Middle frontal gyrus (tissue), 1 donor: ENCODE data around the gene NOD2.

ENCODE experiments used
- DNase-seq: peaks from one replicate; pipeline ENCODE4 v3.0.0-alpha.2; 2015; ENCODE audit warnings: low spot score; ENCODE audit errors: extremely low spot score

The NOD2 gene

DNA sequence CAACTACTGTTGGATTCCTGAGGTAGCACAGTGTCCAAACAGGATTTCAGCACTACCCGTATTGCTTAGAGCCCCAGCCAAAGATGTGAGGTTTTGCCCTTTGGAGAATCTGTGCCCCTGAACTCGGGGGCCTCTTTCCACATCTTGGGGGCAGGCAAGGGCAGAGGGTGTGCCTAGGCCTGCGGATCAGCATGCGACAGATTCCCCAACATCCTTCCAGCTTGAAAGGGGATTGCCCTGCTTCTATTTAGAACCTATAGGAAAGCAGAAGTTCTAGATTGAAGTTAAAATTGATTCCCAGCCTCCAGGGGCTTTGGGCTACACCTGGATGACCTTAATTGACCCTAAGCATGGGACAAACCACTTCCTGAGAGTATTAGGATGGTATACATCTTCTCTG, 19.6 kb downstream of the NOD2 start:
- no peak for DNase-seq

DNA sequence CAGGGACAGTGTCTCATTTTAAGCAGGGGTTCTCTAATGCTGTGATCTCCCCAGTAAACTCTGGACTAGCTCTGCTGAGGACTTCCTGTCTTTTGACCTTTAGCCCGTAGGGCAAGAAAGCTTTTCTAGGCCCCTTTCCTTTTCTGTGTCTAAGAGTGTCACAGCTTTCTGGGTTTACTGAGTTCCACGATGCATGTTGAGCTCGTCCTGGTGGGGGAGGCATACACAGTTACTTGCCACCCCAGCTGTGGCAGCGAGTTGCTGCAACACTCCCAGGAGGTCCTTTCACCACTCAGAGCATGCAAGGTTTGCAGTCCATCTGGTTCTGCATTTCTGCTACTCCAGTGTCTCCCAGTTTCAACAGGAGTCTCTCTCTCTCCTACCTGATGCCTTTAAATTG, 23.7 kb downstream of the NOD2 start:
- DNase-seq: no peak

DNA sequence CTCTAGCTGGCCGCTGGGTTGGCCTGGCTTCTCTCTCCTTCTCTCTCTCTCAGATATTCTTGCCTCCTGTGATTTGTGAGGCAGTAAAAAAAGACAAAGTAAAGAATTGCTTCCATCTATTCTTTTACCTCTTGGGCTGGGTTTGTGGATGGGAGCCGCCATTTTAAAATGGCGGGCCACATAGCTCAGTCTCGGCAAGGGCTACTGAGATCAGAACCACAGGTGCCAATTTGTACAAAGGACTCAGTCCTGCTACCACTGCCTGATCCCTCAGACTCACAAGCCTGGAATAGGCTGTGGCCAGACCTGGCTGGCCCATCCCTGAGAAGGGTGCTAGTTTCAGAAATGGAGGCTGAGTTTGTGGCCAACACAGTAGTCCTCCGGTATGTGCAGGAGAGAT, 24.1 kb downstream of the NOD2 start:
- DNase-seq: no peak

DNA sequence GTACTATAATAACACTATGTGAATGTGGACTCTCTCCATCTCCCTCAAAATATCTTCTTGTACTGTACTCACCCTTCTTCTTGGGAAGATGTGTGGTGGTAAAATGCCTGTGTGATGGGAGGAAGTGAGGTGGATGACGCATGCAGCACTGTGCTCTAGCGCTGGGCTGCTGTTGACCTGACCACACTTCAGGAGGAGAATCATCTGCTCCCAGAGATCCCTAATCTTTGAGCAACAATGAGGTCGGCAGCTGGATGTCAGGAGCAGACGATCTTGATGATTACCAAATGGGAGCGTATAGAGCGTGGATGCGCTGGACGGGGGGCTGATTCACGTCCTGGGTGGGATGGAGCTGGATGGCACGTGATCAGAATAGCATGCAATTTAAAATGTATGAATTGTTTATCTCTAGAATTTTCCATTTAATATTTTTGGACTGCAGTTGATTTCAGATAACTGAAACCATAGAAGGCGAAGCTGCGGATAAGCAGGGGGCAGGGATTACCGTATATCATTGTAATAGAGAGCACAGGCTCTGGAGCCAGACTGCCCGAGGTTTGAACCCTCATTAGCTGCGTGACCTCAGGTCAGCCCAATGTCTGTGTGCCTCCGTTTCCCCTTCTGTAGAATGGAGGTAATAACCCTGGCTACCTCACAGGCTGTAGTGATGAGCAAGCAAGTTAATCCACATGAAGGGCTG, 24.8 kb downstream of the NOD2 start:
- no peak for DNase-seq

DNA sequence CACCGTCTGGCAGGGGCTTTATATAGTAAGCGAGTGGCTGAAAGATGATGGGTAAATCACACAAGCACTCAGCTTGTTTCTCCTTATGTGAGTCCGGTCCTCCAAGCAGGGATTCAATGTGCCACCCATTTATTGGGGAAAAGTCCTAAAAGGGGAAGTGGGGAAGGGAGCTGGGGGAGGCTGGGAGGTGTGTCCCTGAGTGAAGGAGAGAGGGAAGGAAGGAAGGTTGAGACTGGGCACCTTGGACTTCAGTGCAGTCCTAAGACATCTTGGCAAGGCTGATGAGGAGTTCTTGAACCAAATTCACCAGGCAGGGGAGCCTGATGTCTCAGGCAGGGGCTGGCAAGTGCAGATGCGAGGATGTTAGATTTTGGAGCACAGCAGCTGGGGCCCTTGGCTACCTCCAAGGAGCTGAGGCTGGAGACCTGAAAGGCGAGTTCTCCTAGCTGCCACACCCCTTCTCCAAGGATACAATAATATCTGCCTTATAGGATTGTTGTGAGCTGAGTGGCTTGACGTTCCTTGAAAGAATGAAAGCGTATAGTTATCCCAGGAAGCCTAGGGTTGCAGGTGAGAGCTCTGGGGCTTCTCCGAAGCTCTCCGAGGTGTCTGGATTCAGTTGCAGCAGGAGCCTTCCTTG, 25.5 kb downstream of the NOD2 start:
- no peak for DNase-seq

DNA sequence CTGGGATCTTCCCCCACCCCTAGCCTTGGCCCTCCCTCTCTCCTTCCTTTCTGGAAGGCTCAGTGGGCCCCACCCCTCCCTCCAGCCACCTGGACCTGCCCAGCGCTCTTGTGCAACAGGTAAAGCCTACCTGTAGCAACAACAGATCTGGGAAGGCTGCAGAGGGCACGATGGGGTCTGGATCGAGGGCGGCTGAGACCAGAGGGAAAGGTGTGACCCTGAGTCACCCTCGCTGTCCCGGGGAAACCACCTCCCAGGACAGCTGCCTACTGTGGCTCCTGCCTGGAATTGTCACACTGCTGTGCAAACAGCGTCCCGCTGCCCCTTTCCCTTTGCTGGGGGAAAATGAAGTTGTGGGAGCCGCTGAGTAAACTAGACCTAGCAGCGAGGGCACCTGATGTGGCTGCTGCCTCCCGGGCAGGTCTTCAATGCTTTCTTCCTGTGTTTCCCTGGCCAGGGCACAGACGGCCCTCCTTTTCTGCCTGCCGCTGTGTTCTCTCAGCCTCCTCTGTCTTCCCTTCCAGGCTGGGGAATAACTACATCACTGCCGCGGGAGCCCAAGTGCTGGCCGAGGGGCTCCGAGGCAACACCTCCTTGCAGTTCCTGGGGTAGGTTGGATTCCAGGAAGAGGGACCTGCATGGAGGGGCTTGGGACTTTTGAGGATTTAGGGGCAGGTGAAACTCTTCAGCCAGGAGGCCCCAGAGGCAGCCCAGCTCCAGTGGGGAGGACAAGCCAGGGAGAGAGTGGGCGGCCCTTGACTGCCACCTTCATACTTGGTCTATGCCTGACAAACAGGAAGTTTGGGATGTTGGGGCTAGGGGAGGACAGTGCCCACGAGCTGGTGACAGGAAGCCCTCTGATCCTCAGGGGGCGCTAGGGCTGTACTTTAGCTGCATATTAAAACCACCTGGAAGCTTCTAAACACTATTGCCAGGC, 26.3 kb downstream of the NOD2 start:
- DNase-seq: no peak

DNA sequence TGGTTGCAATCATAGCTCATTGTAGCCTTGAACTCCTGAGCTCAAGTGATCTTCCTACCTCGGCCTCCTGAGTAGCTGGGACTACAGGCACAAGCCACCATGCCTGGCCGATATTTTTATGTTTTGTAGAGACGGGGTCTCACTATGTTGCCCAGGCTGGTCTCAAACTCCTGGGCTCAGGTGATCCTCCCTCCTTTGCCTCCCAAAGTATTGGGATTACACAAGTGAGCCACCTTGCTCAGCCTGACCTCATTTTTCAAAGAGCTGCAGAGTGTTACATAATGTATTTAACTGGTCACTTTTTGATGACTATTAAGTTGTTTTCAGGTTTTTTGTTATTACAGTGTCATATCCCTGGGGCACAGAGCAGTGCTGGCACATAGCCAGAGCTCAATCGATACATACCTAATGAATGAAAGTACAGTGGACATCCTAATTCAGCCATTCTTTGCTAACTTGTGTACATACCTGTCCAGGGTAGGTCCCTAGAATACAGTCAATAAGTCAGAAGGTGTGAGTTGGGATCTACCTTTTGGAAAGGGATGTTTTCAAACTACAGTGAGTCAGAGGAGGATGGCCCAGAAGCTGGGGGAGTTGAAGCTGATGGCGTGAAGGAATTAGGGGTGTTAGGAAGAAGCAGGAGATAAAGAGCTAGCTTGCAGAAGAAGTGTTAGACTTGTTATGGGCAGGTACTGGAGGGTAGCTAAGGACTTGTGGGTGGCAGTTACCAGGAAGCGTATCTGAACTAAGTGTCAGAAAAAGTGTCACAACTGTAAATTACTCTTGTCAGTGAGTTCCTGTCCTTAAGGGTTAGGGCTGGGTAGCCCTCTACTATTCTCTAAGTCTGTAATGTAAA, 28.4 kb downstream of the NOD2 start:
- no peak for DNase-seq

DNA sequence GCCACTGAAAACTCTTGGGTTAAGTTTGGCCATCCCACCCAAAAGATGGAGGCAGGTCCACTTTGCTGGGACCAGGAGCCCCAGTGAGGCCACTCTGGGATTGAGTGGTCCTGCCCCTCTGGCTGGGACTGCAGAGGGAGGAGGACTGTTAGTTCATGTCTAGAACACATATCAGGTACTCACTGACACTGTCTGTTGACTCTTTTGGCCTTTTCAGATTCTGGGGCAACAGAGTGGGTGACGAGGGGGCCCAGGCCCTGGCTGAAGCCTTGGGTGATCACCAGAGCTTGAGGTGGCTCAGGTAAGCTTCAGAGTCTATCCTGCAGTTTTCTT, 29.0 kb downstream of the NOD2 start:
- no peak for DNase-seq

DNA sequence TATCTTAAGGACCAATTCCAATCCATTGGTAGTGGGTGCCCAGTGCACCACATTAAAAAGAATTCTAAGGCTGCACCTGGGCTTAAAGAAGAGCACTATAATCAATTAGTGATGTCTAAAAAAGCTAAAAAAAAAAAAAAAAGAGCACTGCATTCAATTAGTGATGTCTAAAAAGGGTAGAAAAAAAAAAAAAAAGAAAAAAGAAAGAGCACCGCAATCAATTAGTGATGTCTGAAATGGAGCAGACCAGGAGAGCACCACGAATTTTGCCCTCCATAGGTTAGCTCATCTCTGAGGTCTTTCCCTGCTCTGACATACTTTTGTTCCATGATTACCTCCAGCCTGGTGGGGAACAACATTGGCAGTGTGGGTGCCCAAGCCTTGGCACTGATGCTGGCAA, 29.6 kb downstream of the NOD2 start:
- no peak for DNase-seq

DNA sequence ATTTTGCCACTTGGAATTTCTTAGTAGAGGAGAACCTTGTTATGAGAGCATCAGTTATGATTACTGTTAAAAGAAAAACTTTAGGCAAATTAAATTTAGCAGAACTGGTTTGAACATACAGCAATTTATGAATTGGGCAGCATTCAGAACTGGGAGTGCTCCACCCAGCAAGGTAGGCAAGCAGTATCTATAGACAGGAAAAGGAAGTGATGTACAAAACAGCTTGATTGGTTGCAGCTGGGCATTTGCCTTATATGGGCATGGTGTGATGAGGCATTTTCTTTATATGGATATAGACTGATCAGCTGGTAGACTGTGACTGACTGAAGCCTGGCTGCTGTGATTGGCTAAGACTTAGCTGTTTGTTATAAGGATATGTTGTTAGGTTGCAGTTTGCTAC, 30.9 kb downstream of the NOD2 start:
- DNase-seq: no peak

DNA sequence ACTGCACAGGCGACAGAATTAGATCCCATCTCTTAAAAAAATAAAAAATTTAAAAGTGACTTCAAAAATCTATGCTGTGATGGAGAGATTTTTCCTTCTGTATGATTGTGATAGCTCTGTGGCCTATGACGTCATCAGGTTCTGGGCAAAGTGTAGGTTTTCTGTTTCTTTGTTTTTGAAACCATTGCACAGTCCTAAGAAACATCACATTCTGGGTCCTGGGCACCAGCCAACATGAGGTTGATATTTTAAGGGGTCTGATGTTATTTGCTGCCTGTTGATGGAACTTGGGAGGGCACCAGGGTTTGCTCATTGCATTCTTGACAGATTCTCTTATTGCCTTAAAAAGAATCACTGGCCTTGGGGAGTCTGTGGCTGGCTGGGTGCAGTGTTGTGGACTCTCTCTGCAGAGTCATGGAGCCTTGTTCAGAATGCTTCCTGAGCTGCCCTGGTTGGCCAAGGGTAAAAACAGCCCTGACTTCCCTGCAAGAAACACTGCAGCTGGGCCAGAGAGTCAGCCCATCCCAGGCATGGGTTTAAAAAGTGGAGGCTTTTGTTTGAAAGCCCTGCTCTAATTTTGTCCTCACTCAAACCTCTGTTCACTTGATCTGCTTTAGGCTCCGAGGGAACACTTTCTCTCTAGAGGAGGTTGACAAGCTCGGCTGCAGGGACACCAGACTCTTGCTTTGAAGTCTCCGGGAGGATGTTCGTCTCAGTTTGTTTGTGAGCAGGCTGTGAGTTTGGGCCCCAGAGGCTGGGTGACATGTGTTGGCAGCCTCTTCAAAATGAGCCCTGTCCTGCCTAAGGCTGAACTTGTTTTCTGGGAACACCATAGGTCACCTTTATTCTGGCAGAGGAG, 38.0 kb downstream of the NOD2 start:
- DNase-seq: no peak

DNA sequence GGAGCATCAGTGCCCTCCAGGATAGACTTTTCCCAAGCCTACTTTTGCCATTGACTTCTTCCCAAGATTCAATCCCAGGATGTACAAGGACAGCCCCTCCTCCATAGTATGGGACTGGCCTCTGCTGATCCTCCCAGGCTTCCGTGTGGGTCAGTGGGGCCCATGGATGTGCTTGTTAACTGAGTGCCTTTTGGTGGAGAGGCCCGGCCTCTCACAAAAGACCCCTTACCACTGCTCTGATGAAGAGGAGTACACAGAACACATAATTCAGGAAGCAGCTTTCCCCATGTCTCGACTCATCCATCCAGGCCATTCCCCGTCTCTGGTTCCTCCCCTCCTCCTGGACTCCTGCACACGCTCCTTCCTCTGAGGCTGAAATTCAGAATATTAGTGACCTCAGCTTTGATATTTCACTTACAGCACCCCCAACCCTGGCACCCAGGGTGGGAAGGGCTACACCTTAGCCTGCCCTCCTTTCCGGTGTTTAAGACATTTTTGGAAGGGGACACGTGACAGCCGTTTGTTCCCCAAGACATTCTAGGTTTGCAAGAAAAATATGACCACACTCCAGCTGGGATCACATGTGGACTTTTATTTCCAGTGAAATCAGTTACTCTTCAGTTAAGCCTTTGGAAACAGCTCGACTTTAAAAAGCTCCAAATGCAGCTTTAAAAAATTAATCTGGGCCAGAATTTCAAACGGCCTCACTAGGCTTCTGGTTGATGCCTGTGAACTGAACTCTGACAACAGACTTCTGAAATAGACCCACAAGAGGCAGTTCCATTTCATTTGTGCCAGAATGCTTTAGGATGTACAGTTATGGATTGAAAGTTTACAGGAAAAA, 38.8 kb downstream of the NOD2 start:
- no peak for DNase-seq

DNA sequence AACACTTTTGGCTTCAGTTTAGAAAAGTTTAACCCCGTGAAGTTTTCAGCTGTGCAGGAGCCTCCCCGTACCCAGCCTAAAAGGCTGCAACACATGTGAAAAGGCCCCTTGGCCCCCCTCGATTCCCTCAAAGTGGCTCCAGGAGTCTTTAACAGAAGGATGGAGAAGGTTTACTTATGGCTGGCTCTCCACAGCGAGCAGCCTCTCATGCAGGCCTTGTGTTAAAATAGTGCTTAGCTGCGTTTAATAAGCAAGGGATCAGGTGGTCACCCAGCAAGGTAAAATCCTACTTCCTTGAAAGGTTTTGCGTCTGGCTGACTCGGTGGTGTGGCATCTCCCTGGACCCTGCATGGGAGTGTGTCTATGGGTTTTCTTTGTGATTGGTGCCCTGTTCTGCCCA, 40.1 kb downstream of the NOD2 start:
- DNase-seq: no peak

DNA sequence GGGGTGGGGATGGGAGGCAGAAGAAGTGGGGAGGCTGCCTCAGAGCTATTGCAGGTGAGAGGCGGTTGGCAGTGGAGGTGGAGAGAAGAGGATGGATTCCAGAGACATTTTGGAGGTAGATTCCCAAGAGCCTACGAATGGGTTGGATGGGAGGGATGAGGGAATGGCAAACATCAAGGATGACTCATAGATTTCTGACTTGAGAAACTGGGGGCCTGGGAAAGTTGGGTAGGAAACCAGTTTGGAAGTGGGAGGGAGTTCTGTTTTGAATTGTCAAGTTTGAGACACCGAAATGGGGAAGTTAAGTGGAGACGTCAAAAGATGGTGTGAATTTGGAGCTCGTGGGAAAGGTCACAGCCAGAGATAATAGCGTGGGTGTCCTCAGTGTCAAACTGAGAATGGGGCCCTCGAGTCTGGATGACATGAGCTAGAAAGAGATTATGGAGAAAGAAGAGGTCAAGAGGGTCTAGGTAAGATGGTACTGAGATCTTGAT, 42.3 kb downstream of the NOD2 start:
- DNase-seq: no peak

DNA sequence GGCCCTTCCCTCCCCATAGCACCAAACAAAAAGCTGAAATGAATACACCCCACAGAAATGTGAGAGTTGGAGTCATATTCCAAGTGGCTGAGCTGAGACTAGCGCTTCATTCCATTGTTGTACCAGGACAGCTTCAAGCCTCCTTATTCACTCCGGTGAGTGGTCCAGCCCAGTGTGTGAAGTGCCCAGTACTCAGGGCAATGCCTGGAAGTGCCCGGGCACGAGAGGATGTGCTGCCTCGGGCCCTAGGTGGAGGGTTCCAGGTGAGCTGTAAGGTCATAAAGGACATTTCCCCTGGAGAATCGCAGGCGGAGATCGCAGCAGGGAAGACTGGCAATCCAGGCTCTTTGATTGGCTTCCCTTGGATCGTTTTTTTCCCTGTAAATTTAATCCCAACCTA, 43.0 kb downstream of the NOD2 start:
- DNase-seq: no peak

DNA sequence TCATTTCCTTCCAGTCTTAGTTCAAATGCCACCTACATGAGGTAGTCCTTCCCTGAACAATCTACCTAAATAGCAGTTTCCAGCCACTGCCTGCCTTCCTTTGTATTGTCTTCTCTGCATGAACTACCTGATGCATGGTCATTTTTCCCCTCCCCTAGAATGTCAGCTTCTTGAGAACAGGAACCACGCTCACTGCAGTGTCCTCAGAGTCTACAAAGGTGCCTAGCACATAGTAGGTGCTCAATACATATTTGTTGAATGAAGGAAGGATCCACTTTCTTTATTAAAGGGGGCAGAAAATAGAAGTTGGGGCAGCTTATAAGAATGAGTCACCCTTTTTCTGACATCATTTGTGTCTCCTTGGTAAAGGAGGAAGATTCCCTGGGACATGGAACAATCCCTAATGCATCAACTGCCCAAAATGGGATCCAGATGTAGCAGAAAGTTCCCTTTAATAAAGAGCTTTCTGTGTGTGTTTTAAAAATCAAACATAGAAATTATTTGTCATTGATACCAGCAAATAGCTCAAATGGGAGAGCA, 44.1 kb downstream of the NOD2 start:
- DNase-seq: no peak

DNA sequence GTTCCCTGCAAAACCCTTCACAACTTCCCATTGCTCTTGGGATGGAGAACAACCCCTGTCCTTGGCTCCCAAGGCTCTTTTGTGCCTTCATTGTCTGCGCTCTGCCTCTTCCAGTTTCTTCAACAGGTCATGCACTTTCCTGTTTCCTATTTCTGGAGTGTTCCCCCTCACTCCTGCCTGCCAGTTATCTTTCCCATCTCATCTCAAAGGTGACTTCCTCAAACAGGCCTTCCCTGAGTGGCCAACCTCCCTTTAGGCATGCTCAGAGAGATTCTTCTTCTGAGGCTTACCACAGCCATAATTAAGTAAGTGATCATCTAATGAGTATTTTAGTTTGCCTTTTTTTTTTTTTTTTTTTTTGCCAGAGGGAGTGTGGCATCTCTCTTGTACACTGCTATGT, 45.6 kb downstream of the NOD2 start:
- DNase-seq: no peak

DNA sequence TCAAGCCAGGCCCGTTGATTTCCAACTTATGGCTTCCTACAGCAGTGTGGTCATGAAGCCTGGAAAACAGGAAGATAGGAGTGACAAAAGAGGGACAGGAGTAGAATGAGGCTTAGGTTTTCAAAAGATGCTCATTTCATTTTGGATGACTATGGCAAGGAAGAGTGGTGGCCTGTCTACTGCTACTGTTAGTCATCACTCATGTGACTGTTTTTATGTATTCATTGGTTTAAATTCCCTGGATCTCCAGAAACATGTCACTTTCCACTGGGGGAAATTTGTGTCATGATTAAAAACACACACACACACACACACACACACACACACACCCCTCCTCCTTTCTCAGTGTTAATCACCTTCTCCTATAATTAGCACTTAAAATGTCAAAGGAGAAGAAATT, 47.3 kb downstream of the NOD2 start:
- no peak for DNase-seq

DNA sequence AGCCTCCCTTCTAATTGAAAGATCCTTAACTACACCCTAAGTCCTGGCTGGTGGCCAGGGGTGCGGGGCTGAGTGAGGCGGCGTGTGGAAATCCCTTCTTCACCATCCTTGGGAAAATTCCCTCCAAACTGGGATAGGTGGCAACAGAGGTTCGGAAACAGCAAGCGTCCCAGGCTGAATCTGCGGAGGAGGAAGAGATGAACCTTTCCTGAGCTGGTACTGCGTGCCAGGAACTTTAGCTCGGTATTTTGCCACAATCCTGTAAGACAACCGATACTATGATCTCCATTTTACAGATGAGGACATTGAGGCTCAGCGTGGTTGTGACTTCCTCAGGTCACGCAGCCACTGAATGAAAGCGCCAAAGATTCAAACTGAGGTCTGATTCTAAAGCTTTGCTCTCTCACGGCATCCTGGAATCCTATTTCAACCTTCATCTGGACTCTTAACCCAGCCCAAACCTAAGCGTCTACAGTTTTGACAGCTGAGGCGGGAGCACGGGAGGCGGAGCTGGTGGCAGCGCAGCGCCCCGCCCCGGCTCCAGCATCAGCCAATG, 47.9 kb downstream of the NOD2 start:
- no peak for DNase-seq
